Heart left ventricle (tissue), 16 donors: ENCODE measurements around the gene AMTN. TPM values are rescaled to one million over a fixed set of nuclear protein-coding genes. Genes with fewer than 3 reads are reported as not detected.

Experiments
- ATAC-seq, 4 donors: fragments of 200-7000 bp; cut with Tn5 transposase; one replicate each; pipeline ENCODE4 v1.9.1; 2020 to 2022; ENCODE audit warnings: moderate library complexity in 4 of 4, mild to moderate bottlenecking in 3 of 4, moderate number of reproducible peaks in 1 of 4
- DNase-seq, 5 donors: peaks; one replicate each; pipeline ENCODE4 v3.0.0-alpha.2; 2020
- H3K27ac ChIP-seq, 12 donors: fragments of 200-600 bp; sonication (generic) in 4 of 12; one replicate each; pipeline versions ENCODE4 v1.5.0 to v1.8.0; 2016 to 2022; ENCODE audit warnings: mild to moderate bottlenecking in 2 of 12
- H3K27me3 ChIP-seq, 9 donors: fragments of 200-600 bp; sonication (generic) in 2 of 9; one replicate each; pipeline versions ENCODE4 v1.5.1 to v1.8.0; 2016 to 2022; ENCODE audit warnings: mild to moderate bottlenecking in 3 of 9
- H3K36me3 ChIP-seq, 9 donors: fragments of 200-600 bp; sonication (generic) in 2 of 9; one replicate each; pipeline versions ENCODE4 v1.5.0 to v1.8.0; 2018 to 2022; ENCODE audit warnings: mild to moderate bottlenecking in 2 of 9
- H3K4me1 ChIP-seq, 12 donors: fragments of 200-600 bp; sonication (generic) in 4 of 12; one replicate each; pipeline versions ENCODE4 v1.5.0 to v1.8.0; 2016 to 2022; ENCODE audit warnings: mild to moderate bottlenecking in 3 of 12
- H3K4me3 ChIP-seq, 12 donors: fragments of 200-600 bp; sonication (generic) in 4 of 12; one replicate each; pipeline versions ENCODE4 v1.5.0 to v1.8.0; 2017 to 2022; ENCODE audit warnings: mild to moderate bottlenecking in 9 of 12, moderate library complexity in 4 of 12
- H3K9me3 ChIP-seq, 12 donors: fragments of 200-600 bp; sonication (generic) in 4 of 12; one replicate each; pipeline versions ENCODE4 v1.5.0 to v1.8.0; 2016 to 2022; ENCODE audit warnings: mild to moderate bottlenecking in 1 of 12
- POLR2A ChIP-seq, 2 donors: fragments of 450-650 bp; IDR thresholded peaks; one replicate each; pipeline ENCODE4 v1.6.1; 2017; ENCODE audit warnings: antibody characterized with exemption in 2 of 2, mild to moderate bottlenecking in 2 of 2, moderate library complexity in 2 of 2
- WGBS, 4 donors: extraction: QIAGEN DNeasy Blood & Tissue Kit in 2 of 4; methylation state at CpG; one replicate each; pipeline versions ENCODE4 v1.1.5 to v1.1.7; 2013 to 2018; 5-methylcytosine and 5-hydroxymethylcytosine counted together
- intact Hi-C, 10 donors: fragments of 100-400 bp; cut with DNase I; formaldehyde crosslinking; loops; one replicate each; pipeline versions ENCODE4 v1.11.1 to v1.14.2; 2022
- polyA plus RNA-seq, 2 donors: library from polyadenylated mRNA; stranded (reverse); fragments of 200-250 nt; gene quantifications; one replicate each; pipeline ENCODE4 v1.2.3, GENCODE V29; 2013
- total RNA-seq, 9 donors: library from RNA; depleted of rRNA in 2 of 9; stranded (reverse); fragments of >200 nt in 2 of 9; fragmentation: NEBNext Ultra II Directional in 3 of 9; extraction: Animal tissue kit (Norgen Biotek cat#: 25700) in 3 of 9; gene quantifications; one replicate each; pipeline versions ENCODE4 v1.1.0 to v1.2.4, GENCODE V29; 2016 to 2023
- TF ChIP-seq, protein P1 (sequence below), 12 donors: fragments of 200-600 bp; sonication (generic) in 4 of 12; IDR thresholded peaks; one replicate each; pipeline versions ENCODE4 v1.5.0 to v1.8.0; 2018 to 2022; ENCODE audit warnings: antibody characterized with exemption in 12 of 12, mild to moderate bottlenecking in 5 of 12
- donor health status: ischemic (EF 13 %, LVEDD 7.1; RV severe dilation, severe dysfunction).
- donor health status: healthy with polysubstance abuse.
- donor health status: DM: no; HTN: yes; CAD: no.
- donor health status: DM: no; HTN: no; CAD: no.
- donor health status: ischemic (EF 25% LVEDD 6.9; RV normal size, moderate dysfunction).
- donor health status: ischemic (EF 25% LVEDD 5.7; RV mildly dilated, moderate dysfunction).
- donor health status: healthy.
- donor health status: DM: yes; HTN: yes; CAD: no.
- donor health status: ischemic (EF 35%, LVEDD 5.7; RV mildly dilated, moderate dysfunction).
- donor health status: nonischemic (EF 11% LVEDD 7.7; RV severe dilation, severe dysfunction).
- donor health status: DM: yes; HTN: yes; CAD: no.
- donor health status: PGD.
- donor health status: ischemic (EF 29% LVEDD 5.4; RV normal size, mild dysfunction).
- donor health status: nonischemic (EF 23%, LVEDD 6.1; RV moderate dilation, normal function).

The AMTN gene
- total and polyA plus RNA-seq, 11 donors: not detected

DNA sequence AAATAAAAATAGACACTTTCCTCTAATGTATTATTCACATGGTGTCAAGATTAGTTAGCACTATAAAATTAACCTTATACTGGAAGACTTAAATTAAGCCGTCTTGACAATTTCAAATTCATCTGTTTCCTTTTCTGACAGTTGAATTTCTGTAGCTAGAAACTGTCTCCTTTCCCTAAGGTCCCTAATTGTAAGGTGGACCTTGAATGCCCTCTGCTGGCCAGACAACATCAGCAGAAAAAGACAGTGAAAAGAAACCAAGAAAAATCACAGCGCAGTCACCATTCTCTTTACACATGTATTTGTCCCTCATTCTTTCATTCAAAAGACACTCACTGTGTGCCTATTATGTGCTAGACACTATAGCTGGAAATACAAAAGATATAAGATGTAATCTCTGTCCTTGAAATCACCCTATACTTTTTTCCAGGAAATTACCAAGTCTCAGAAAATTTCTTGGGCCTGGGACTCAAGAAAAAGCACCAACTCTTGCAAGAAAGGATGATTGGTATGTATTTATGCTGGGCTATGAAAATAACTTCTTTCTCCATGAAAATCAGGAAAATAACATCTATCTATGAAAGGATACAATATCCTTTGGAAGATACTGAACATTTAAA lies 41.0 kb downstream of the AMTN start:
- DNase-seq (peak in 1 of 5 donors; percentile 10), ATAC-seq (no peak)
- WGBS, 4 donors: 19 to 27% (median 25%) methylated on average over 2 of the region's 2 CpGs
- Histone ChIP-seq H3K9me3 (peaks cover 0 to 4% (median 0%) of the 10 kb centered on the region in 12 donors), H3K4me1 (peaks cover 0 to 5% (median 0%) of the 10 kb centered on the region in 12 donors), H3K27me3 (no peaks in the 10 kb centered on the region), H3K27ac (no peak overlapping the region), H3K4me3 (no peak overlapping the region), H3K36me3 (no peaks in the 10 kb centered on the region)
- TF ChIP-seq, protein P1, sequence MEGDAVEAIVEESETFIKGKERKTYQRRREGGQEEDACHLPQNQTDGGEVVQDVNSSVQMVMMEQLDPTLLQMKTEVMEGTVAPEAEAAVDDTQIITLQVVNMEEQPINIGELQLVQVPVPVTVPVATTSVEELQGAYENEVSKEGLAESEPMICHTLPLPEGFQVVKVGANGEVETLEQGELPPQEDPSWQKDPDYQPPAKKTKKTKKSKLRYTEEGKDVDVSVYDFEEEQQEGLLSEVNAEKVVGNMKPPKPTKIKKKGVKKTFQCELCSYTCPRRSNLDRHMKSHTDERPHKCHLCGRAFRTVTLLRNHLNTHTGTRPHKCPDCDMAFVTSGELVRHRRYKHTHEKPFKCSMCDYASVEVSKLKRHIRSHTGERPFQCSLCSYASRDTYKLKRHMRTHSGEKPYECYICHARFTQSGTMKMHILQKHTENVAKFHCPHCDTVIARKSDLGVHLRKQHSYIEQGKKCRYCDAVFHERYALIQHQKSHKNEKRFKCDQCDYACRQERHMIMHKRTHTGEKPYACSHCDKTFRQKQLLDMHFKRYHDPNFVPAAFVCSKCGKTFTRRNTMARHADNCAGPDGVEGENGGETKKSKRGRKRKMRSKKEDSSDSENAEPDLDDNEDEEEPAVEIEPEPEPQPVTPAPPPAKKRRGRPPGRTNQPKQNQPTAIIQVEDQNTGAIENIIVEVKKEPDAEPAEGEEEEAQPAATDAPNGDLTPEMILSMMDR (IDR thresholded peaks at IDR 0.05): peak in 11 of 12 donors; percentile 36 to 75 (median 54)
- no peak for TF ChIP-seq POLR2A (IDR thresholded peaks at IDR 0.05)
- intact Hi-C loops: no loop called here

DNA sequence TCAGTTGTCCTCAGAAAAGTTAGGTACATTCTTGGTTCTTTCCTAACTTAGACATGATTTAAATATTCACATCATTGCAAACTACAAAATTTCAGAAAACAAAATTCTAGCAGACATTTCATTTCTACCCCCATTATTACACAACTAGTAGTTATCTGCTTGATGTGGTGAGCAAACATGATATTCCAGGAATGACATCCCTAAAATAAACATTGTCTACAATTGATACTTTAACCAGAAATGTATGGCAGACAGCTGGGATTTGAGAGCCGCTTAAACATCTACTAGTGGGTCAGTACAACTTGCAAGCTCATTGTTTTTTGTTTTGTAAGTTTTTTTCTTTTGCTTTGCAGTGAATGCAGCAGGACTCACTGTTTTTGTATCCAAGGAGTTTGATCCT lies 41.6 kb downstream of the AMTN start:
- Histone ChIP-seq H3K36me3 (no peaks in the 10 kb centered on the region), H3K4me1 (peaks cover 0 to 5% (median 0%) of the 10 kb centered on the region in 12 donors), H3K9me3 (peaks cover 0 to 4% (median 0%) of the 10 kb centered on the region in 12 donors), H3K27me3 (no peaks in the 10 kb centered on the region), H3K27ac (no peak overlapping the region), H3K4me3 (no peak overlapping the region)
- ATAC-seq (no peak), DNase-seq (no peak)
- 79 to 92% (median 89%) methylated on average over 1 of the region's 1 CpG for WGBS, 4 donors
- TF ChIP-seq, protein P1 (IDR thresholded peaks at IDR 0.05): no peak
- TF ChIP-seq POLR2A (IDR thresholded peaks at IDR 0.05): no peak
- intact Hi-C loops: no loop called here

DNA sequence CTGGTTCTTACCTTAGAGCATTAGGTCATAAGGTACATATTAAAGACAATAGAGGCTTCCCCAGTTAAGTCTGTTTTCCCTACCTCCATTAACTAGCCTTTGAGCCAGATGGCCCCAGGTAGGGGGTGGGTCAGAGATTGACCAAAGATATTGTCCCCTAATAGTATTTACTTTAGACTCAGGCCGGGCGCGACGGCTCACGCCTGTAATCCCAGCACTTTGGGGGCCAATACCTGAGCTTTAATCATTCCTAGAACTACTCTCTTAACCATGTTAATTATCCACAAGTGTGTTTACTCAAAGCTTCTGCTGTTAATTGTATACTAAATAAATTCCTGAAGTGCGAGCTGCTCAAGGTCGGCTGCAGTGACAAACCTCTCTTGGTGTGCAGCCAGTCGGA lies 45.7 kb downstream of the AMTN start:
- no peak for TF ChIP-seq POLR2A (IDR thresholded peaks at IDR 0.05)
- TF ChIP-seq, protein P1 (IDR thresholded peaks at IDR 0.05): no peak
- DNase-seq (no peak), ATAC-seq (no peak)
- WGBS, 4 donors: 82 to 88% (median 85%) methylated on average over 8 of the region's 8 CpGs
- H3K9me3 ChIP-seq: peaks cover 0 to 6% (median 0%) of the 10 kb centered on the region in 12 donors
- intact Hi-C loops: no loop called here
- H3K27me3 ChIP-seq: no peaks in the 10 kb centered on the region
- H3K4me3 ChIP-seq: no peak overlapping the region
- no peaks in the 10 kb centered on the region for H3K36me3 ChIP-seq
- H3K4me1 ChIP-seq: no peaks in the 10 kb centered on the region
- no peak overlapping the region for H3K27ac ChIP-seq

DNA sequence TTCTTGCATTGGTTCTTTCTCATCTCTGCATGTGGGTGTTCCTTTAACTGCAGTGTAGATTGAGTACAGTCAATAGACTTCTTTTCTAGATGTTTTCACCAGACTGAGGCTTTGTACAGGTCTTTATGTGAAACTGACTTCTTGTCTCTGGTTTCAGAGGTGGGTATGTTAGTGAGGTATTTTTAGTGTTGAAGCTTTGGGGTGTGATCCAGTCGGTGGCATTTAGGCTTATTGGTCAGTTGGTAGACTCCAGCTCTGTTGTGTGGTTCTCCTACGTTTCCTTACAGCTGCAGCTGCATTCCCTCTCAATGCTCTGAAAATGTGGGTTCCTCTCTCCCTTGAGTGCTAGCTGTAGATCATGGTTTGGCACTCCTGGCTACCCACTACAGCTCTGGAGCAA lies 52.4 kb downstream of the AMTN start:
- H3K36me3 ChIP-seq: no peaks in the 10 kb centered on the region
- no peak overlapping the region for H3K4me3 ChIP-seq
- no peak for TF ChIP-seq POLR2A (IDR thresholded peaks at IDR 0.05)
- TF ChIP-seq, protein P1 (IDR thresholded peaks at IDR 0.05): no peak
- 75 to 84% (median 77%) methylated on average over 2 of the region's 2 CpGs for WGBS, 4 donors
- DNase-seq (no peak), ATAC-seq (no peak)
- no peak overlapping the region for H3K27ac ChIP-seq
- intact Hi-C loops: no loop called here
- no peaks in the 10 kb centered on the region for H3K4me1 ChIP-seq
- H3K9me3 ChIP-seq: peaks cover 0 to 8% (median 0%) of the 10 kb centered on the region in 12 donors
- peaks cover 0 to 5% (median 0%) of the 10 kb centered on the region in 9 donors for H3K27me3 ChIP-seq
